ENCODE data around the gene SNX20.

SNX20 gene

DNA sequence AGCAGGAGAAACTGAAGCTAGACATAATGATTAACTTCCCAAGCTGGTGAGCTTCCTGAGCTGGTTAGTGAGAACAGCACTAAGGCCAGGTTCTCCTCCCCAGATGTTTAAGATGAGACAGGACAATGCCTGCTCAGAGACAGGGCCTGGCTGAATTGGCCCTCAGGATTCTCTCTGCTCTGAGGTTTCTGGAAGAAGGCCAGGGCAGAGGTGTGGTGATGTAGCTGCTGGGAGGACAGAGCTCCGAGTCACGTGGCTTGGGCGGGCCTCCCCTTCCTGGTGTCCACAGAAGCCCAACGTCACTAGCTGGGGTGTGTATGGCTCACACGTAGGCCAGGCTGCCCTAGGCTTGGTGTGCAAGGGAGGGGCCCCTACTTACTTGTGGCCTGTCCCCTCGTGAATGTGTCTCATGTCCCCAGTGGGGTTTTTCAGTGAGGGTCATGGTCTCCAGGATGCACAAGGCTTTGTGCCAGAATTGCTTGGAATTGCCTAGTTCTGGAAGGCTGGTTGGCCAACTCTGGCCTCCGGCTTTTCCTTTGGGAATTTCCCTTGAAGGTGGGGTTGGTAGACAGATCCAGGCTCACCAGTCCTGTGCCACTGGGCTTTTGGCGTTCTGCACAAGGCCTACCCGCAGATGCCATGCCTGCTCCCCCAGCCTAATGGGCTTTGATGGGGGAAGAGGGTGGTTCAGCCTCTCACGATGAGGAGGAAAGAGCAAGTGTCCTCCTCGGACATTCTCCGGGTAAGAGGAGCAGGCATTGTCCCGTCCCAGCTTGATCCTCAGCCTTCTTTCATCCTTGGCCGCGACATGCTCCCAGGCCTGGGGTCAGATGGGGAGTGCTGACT lies 15.7 kb upstream of the SNX20 start:
- H3K36me3 ChIP-seq (ENCODE audit: insufficient read depth, low read length), result no peaks in the 10 kb centered on the region
- H3K9me3 ChIP-seq (ENCODE audit: control insufficient read depth, insufficient read depth, low read length), result no peaks in the 10 kb centered on the region
- no peak overlapping the region for H3K9ac ChIP-seq (ENCODE audit: low read depth, low read length)
- H3K4me1 ChIP-seq (ENCODE audit: insufficient read depth, low read length), result no peaks in the 10 kb centered on the region; the same call in 1 of the 2 replicates

GRCh38 chr16:50696126-50696525 lies 15.0 kb upstream of the SNX20 start:
- Histone ChIP-seq H3K9ac (ENCODE audit: low read depth, low read length) (no peak overlapping the region), H3K36me3 (ENCODE audit: insufficient read depth, low read length) (no peaks in the 10 kb centered on the region), H3K4me1 (ENCODE audit: insufficient read depth, low read length) (no peaks in the 10 kb centered on the region; the same call in 1 of the 2 replicates), H3K9me3 (ENCODE audit: control insufficient read depth, insufficient read depth, low read length) (no peaks in the 10 kb centered on the region)

DNA sequence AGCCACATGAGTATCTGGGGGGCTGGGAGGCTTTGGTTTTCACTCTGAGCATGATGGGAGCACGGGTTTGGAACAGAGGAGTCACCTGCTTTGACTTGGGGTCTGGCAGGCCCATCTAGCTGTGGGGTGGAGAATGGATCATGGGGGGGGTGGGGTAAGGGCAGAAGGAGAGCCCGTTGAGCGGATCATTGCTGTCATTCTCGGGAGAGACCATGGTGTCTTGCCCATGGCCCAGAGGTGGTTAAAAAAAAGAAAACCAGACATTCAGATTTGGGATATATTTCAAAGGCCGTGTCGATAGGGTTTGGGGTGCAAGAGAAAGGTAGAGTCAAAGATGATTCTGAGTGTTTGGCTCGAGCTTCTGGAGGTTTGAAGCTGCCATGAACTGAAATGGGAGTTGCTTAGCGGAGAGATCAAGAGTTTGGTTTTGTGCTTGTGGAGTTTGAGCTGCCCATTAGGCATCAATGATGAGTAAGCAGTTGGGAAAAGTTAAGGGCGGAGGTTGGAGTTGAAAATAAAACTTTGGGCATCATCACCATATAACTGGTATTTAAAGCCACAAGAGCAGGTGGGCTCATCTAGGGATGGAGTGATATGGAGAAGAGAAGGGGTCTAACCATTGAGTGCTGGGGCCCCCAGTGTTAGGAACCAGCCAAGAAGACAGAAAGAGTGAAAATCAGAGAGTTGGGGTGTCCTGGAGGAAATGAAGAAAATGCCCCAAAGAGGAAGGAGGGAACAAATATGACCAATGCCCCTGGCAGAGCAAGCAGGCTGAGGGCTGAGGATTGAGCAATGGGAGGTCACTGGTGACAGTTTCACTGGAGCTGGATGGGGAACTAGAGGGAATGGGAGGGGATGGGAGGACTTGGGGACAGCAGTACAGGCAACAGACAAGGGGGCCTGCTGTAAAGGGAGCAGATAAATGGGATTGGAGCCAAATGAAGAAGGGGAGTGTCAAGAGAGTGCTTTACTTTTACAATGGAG lies 14.2 kb upstream of the SNX20 start:
- Histone ChIP-seq H3K9me3 (ENCODE audit: control insufficient read depth, insufficient read depth, low read length) (no peaks in the 10 kb centered on the region), H3K4me1 (ENCODE audit: insufficient read depth, low read length) (no peaks in the 10 kb centered on the region; the same call in 1 of the 2 replicates), H3K9ac (ENCODE audit: low read depth, low read length) (no peak overlapping the region), H3K36me3 (ENCODE audit: insufficient read depth, low read length) (no peaks in the 10 kb centered on the region)

- Histone ChIP-seq H3K9ac (ENCODE audit: low read depth, low read length) (no peak overlapping the region), H3K4me1 (ENCODE audit: insufficient read depth, low read length) (no peaks in the 10 kb centered on the region; the same call in 1 of the 2 replicates), H3K9me3 (ENCODE audit: control insufficient read depth, insufficient read depth, low read length) (no peaks in the 10 kb centered on the region), H3K36me3 (ENCODE audit: insufficient read depth, low read length) (no peaks in the 10 kb centered on the region)
Observed at GRCh38 chr16:50694206-50694605, 13.1 kb upstream of the SNX20 start.

DNA sequence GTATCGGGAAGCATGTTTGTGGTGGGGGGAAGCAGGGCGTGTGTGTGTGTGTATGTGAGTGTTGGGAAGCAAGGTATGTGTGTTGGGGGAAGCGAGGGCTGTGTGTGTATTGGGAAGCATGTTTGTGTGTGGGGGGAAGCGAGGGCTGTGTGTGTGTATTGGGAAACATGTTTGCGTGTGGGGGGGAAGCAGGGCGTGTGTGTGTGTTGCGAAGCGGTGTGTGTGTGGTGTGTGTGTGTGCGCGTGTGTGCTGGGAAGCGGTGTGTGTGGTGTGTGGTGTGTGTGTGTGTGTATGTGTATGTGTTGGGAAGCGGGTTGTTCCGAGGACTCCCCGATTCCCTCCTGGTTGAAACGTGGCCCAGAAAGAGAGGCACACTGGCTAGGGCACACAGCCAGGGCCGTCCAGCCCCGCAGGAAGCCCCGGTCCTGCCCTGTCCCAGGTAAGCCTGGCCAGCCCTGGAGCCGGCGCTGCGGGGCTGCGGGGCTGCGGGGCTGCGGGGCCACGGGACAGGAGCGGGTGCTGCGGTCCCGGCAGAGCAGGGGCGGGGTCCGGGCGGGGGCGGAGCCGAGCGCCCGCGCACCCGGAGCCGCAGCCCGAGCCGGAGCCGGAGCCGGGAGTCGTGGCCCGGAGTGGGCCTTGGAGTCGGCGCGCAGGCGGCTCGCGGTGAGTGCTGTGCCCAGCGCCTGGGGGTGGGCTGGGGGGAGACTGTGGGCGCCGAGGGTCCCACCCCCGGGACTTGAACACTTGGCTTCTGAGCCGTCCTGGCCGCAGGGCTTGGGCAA lies 12.1 kb upstream of the SNX20 start, which contains the start of gene NOD2:
Gene NOD2, plus strand, starts transcription at position 608 of the 783 bp plus-strand sequence. CDS start 5,890 bp downstream, outside the sequence.
- Histone ChIP-seq H3K4me1 (ENCODE audit: insufficient read depth, low read length) (no peaks in the 10 kb centered on the region; the same call in 1 of the 2 replicates), H3K9ac (ENCODE audit: low read depth, low read length) (peak within 1 kb of the TSS; percentile 45), H3K36me3 (ENCODE audit: insufficient read depth, low read length) (no peaks in the 10 kb centered on the region), H3K9me3 (ENCODE audit: control insufficient read depth, insufficient read depth, low read length) (no peaks in the 10 kb centered on the region)

DNA sequence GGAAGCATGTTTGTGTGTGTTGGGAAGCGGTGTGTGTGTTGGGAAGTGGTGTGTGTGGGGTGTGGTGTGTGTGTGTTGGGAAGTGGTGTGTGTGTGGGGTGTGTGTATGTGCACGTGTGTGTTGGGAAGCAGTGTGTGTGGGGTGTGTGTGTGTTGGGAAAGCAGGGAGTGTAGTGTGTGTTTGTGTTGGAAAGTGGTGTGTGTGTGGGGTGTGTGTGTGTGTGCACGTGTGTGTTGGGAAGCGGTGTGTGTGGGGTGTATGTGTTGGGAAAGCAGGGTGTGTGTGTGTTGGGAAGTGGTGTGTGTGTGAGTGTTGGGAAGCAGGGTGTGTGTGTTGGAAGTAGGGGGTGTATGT lies 11.5 kb upstream of the SNX20 start:
- Histone ChIP-seq H3K4me1 (ENCODE audit: insufficient read depth, low read length) (no peaks in the 10 kb centered on the region; the same call in 1 of the 2 replicates), H3K9me3 (ENCODE audit: control insufficient read depth, insufficient read depth, low read length) (no peaks in the 10 kb centered on the region), H3K9ac (ENCODE audit: low read depth, low read length) (no peak overlapping the region), H3K36me3 (ENCODE audit: insufficient read depth, low read length) (no peaks in the 10 kb centered on the region)

GRCh38 chr16:50690177-50690576 lies 9.1 kb upstream of the SNX20 start:
- no peaks in the 10 kb centered on the region; the same call in 1 of the 2 replicates for H3K4me1 ChIP-seq (ENCODE audit: insufficient read depth, low read length)
- no peak overlapping the region for H3K9ac ChIP-seq (ENCODE audit: low read depth, low read length)
- H3K9me3 ChIP-seq (ENCODE audit: control insufficient read depth, insufficient read depth, low read length), result no peaks in the 10 kb centered on the region
- no peaks in the 10 kb centered on the region for H3K36me3 ChIP-seq (ENCODE audit: insufficient read depth, low read length)

GRCh38 chr16:50688867-50689266 lies 7.8 kb upstream of the SNX20 start:
- no peaks in the 10 kb centered on the region for H3K9me3 ChIP-seq (ENCODE audit: control insufficient read depth, insufficient read depth, low read length)

DNA sequence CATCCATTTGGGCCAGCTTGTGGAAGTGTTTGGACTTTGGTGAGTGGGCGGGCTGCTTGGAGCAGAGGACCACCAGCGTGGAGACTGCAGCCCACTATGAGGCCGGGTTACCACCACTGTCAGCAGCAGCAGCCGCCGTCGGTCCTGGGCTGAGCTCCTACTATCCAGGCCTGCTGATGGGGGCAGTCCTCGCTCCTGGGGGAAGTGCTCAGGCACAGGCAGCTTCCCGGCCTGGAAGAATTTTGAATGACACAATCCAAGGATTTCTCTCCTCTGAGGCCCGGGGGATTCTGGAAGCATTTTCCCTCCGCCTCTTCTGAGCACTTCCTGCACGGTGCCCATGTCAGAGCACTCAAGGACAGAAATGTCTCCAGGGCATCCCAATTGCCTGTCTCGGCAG lies 7.0 kb upstream of the SNX20 start:
- H3K9ac ChIP-seq (ENCODE audit: low read depth, low read length), result no peak overlapping the region

More at GRCh38 chr16:50688867-50689266, 7.8 kb upstream of the SNX20 start:
- no peaks in the 10 kb centered on the region; the same call in 1 of the 2 replicates for H3K4me1 ChIP-seq (ENCODE audit: insufficient read depth, low read length)
- H3K9ac ChIP-seq (ENCODE audit: low read depth, low read length), result no peak overlapping the region
- no peaks in the 10 kb centered on the region for H3K36me3 ChIP-seq (ENCODE audit: insufficient read depth, low read length)

DNA sequence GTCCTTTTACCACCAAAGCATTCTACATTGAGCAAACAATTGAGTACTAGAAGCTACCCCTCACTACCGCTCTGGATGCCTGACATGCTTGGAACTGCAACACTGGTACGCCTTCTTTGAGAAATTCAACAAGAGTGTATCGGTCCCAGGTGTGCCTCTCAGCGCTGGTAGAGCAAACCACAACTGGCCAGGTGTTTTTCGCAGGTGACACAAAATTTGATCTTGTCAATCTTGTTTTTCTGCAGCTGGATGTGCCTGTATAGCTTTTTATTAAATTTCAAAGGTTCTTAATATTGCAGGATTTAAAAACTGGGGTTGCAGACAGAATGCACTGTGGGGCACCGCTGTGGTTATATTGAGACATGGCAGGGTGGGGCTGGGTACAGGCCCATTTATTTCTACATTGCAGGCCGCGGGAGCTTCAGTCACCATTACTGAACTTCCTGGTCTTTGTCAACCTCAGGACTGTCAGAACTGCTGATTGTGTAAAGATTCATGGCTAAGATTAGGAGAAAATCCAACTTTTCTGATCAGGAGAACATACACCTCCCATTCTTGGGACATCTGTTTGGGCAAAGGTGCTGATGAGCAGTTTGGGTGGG lies 4.5 kb upstream of the SNX20 start:
- H3K36me3 ChIP-seq (ENCODE audit: insufficient read depth, low read length), result no peaks in the 10 kb centered on the region
- no peak overlapping the region for H3K9ac ChIP-seq (ENCODE audit: low read depth, low read length)
- no peaks in the 10 kb centered on the region for H3K9me3 ChIP-seq (ENCODE audit: control insufficient read depth, insufficient read depth, low read length)
- H3K4me1 ChIP-seq (ENCODE audit: insufficient read depth, low read length), result no peaks in the 10 kb centered on the region

More for the DNA sequence above, 7.0 kb upstream of the SNX20 start:
- H3K4me1 ChIP-seq (ENCODE audit: insufficient read depth, low read length), result no peaks in the 10 kb centered on the region
- no peaks in the 10 kb centered on the region for H3K36me3 ChIP-seq (ENCODE audit: insufficient read depth, low read length)
- no peaks in the 10 kb centered on the region for H3K9me3 ChIP-seq (ENCODE audit: control insufficient read depth, insufficient read depth, low read length)

GRCh38 chr16:50684823-50685461 lies 3.8 kb upstream of the SNX20 start:
- Histone ChIP-seq H3K4me1 (ENCODE audit: insufficient read depth, low read length) (no peaks in the 10 kb centered on the region), H3K9ac (ENCODE audit: low read depth, low read length) (no peak overlapping the region), H3K36me3 (ENCODE audit: insufficient read depth, low read length) (no peaks in the 10 kb centered on the region), H3K9me3 (ENCODE audit: control insufficient read depth, insufficient read depth, low read length) (no peaks in the 10 kb centered on the region)

DNA sequence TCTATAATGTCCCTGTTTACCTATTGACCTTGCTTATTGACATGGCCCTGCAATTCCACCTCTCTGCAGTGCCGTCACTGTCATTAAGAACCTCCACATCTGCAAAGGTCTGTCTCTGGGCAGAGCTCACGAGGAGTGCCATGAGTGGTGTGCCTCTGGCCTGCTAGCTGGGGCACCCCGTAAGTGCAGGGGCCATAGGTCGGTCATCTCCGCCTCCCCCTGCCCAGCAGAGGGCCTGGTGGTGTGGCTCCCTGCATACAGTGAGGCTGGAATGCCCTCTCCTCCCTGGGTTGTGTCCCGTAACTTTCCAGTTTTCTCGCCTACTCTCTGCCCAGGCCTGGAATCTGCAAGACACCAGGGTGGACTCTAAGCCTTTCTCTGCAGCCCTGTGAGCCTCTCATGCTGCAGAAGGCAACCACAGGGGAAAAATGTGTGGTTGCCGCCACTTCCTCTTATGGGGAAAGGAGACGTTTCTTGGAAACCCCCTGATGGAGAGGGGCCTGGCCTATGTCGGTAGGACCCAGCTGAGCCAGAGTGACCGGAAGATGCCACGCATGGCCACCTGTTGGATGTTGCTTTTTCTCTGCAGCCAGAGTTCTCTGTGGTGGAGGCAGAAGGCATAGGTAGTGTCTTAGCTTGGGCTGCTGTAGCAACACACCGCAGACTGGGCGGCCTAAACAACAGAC lies 2.7 kb upstream of the SNX20 start:
- no peaks in the 10 kb centered on the region for H3K36me3 ChIP-seq (ENCODE audit: insufficient read depth, low read length)
- no peaks in the 10 kb centered on the region for H3K4me1 ChIP-seq (ENCODE audit: insufficient read depth, low read length)
- no peaks in the 10 kb centered on the region for H3K9me3 ChIP-seq (ENCODE audit: control insufficient read depth, insufficient read depth, low read length)
- H3K9ac ChIP-seq (ENCODE audit: low read depth, low read length), result no peak overlapping the region

- Histone ChIP-seq H3K36me3 (ENCODE audit: insufficient read depth, low read length) (no peaks in the 10 kb centered on the region), H3K9me3 (ENCODE audit: control insufficient read depth, insufficient read depth, low read length) (no peaks in the 10 kb centered on the region), H3K4me1 (ENCODE audit: insufficient read depth, low read length) (no peaks in the 10 kb centered on the region), H3K9ac (ENCODE audit: low read depth, low read length) (no peak overlapping the region)
Observed at GRCh38 chr16:50680556-50680893, 587 bp downstream of the SNX20 start.
